Sigmoid colon (tissue), 7 donors: ENCODE results near the gene NISCH. TPM values are rescaled to one million over a fixed set of nuclear protein-coding genes. Genes with fewer than 3 reads are reported as not detected.

Source experiments
- DNase-seq: peaks from one replicate; pipeline ENCODE4 v3.0.0-alpha.2; 2019
- H3K27ac ChIP-seq, 4 donors: fragments of 200-600 bp; sonication (generic); one replicate each; pipeline ENCODE4 v1.5.1; 2016 to 2019; ENCODE audit warnings: mild to moderate bottlenecking in 1 of 4
- H3K27me3 ChIP-seq, 3 donors: fragments of 200-600 bp; sonication (generic); one replicate each; pipeline ENCODE4 v1.5.1; 2019; ENCODE audit warnings: mild to moderate bottlenecking in 1 of 3
- H3K36me3 ChIP-seq, 4 donors: fragments of 200-600 bp; sonication (generic); one replicate each; pipeline ENCODE4 v1.5.1; 2016 to 2019
- H3K4me1 ChIP-seq, 4 donors: fragments of 200-600 bp; sonication (generic); one replicate each; pipeline ENCODE4 v1.5.1; 2017 to 2019
- H3K4me3 ChIP-seq, 4 donors: fragments of 200-600 bp; sonication (generic); one replicate each; pipeline ENCODE4 v1.5.1; 2017 to 2019; ENCODE audit warnings: mild to moderate bottlenecking in 2 of 4, moderate library complexity in 1 of 4
- H3K9me3 ChIP-seq, 4 donors: fragments of 200-600 bp in 3 of 4; sonication (generic) in 3 of 4; one replicate each; pipeline versions ENCODE4 v1.5.1 to v1.6.1; 2013 to 2019
- CTCF ChIP-seq, 4 experiments: fragments of 450-650 bp in 3 of 4; fragments of 200-600 bp in 1 of 4; IDR thresholded peaks; one replicate each; pipeline ENCODE4 v1.5.1; 2016 to 2019; ENCODE audit warnings: antibody characterized with exemption in 4 of 4, mild to moderate bottlenecking in 3 of 4, moderate library complexity in 2 of 4
- EP300 ChIP-seq, 4 donors: sonication (generic); formaldehyde crosslinking; IDR thresholded peaks; one replicate each; pipeline ENCODE4 v1.6.1; 2017; ENCODE audit warnings: antibody characterized with exemption in 4 of 4
- POLR2A ChIP-seq, 2 donors: fragments of 450-650 bp; IDR thresholded peaks; one replicate each; pipeline ENCODE4 v1.6.1; 2016; ENCODE audit warnings: antibody characterized with exemption in 2 of 2, mild to moderate bottlenecking in 2 of 2, moderate library complexity in 2 of 2
- POLR2AphosphoS5 ChIP-seq, 4 donors: sonication (generic); formaldehyde crosslinking; IDR thresholded peaks; one replicate each; pipeline ENCODE4 v1.6.1; 2017; ENCODE audit warnings: antibody characterized with exemption in 4 of 4
- WGBS, 2 donors: extraction: QIAGEN DNeasy Blood & Tissue Kit; methylation state at CpG; one replicate each; pipeline ENCODE4 v1.1.7; 2013; 5-methylcytosine and 5-hydroxymethylcytosine counted together
- intact Hi-C: fragments of 100-400 bp; cut with DNase I; formaldehyde crosslinking; loops from one replicate; pipeline ENCODE4 v1.15.1; 2023
- polyA plus RNA-seq, 3 donors: library from polyadenylated mRNA; stranded (reverse); fragments of 200-250 nt; gene quantifications; one replicate each; pipeline ENCODE4 v1.2.3, GENCODE V29; 2013
- total RNA-seq, 4 donors: library from RNA; depleted of rRNA; stranded (reverse); fragments of >200 nt; gene quantifications; one replicate each; pipeline ENCODE4 v1.1.0, GENCODE V29; 2016
- donor health status: healthy with polysubstance abuse.
- donor health status: Bipolar disorder and iron deficiency.
- donor health status: healthy.

NISCH gene
- total and polyA plus RNA-seq, 7 donors = 14.3 to 113 (median 53.5) TPM

GRCh38 chr3:52434491-52435115 is 20.8 kb upstream of the NISCH start:
- H3K36me3 ChIP-seq = no peaks in the 10 kb centered on the region
- no peaks in the 10 kb centered on the region for H3K4me1 ChIP-seq
- intact Hi-C loops = no loop called here
- TF ChIP-seq CTCF (IDR thresholded peaks at IDR 0.05) (no peak), POLR2AphosphoS5 (IDR thresholded peaks at IDR 0.05) (no peak), EP300 (IDR thresholded peaks at IDR 0.05) (no peak), POLR2A (IDR thresholded peaks at IDR 0.05) (no peak)
- H3K27me3 ChIP-seq = no peaks in the 10 kb centered on the region
- peak; percentile 48 for DNase-seq
- H3K9me3 ChIP-seq = no peaks in the 10 kb centered on the region
- peak overlapping the region in 1 of 4 donors; percentile 20 for H3K27ac ChIP-seq
- H3K4me3 ChIP-seq = no peak overlapping the region
- 93 to 95% methylated on average over 9 of the region's 9 CpGs for WGBS, 2 donors

- Histone ChIP-seq H3K4me1 (no peaks in the 10 kb centered on the region), H3K9me3 (no peaks in the 10 kb centered on the region), H3K4me3 (no peak overlapping the region), H3K36me3 (no peaks in the 10 kb centered on the region), H3K27me3 (no peaks in the 10 kb centered on the region), H3K27ac (peak overlapping the region in 1 of 4 donors; percentile 20)
- intact Hi-C loops = no loop called here
- no peak for TF ChIP-seq CTCF (IDR thresholded peaks at IDR 0.05)
- TF ChIP-seq POLR2A (IDR thresholded peaks at IDR 0.05) = no peak
- no peak for TF ChIP-seq POLR2AphosphoS5 (IDR thresholded peaks at IDR 0.05)
- no peak for TF ChIP-seq EP300 (IDR thresholded peaks at IDR 0.05)
- DNase-seq = peak; percentile 52
- WGBS, 2 donors = 94 to 95% methylated on average over 32 of the region's 32 CpGs
Observed at GRCh38 chr3:52435246-52436101, 19.9 kb upstream of the NISCH start.

GRCh38 chr3:52436500-52437149 is 18.8 kb upstream of the NISCH start:
- no peak overlapping the region for H3K27ac ChIP-seq
- TF ChIP-seq POLR2A (IDR thresholded peaks at IDR 0.05) (no peak), EP300 (IDR thresholded peaks at IDR 0.05) (no peak), CTCF (IDR thresholded peaks at IDR 0.05) (no peak), POLR2AphosphoS5 (IDR thresholded peaks at IDR 0.05) (no peak)
- H3K9me3 ChIP-seq = no peaks in the 10 kb centered on the region
- no peaks in the 10 kb centered on the region for H3K4me1 ChIP-seq
- intact Hi-C loops = no loop called here
- DNase-seq = peak; percentile 45
- 84 to 89% methylated on average over 13 of the region's 13 CpGs for WGBS, 2 donors
- no peaks in the 10 kb centered on the region for H3K36me3 ChIP-seq
- H3K27me3 ChIP-seq = no peaks in the 10 kb centered on the region
- H3K4me3 ChIP-seq = no peak overlapping the region

GRCh38 chr3:52437326-52438103 is 17.9 kb upstream of the NISCH start:
- DNase-seq = no peak
- H3K27ac ChIP-seq = no peak overlapping the region
- TF ChIP-seq POLR2A (IDR thresholded peaks at IDR 0.05) (no peak), CTCF (IDR thresholded peaks at IDR 0.05) (no peak), EP300 (IDR thresholded peaks at IDR 0.05) (no peak), POLR2AphosphoS5 (IDR thresholded peaks at IDR 0.05) (no peak)
- 42 to 85% methylated on average over 15 of the region's 15 CpGs for WGBS, 2 donors
- no peaks in the 10 kb centered on the region for H3K36me3 ChIP-seq
- no peaks in the 10 kb centered on the region for H3K27me3 ChIP-seq
- intact Hi-C loops = no loop called here
- H3K4me1 ChIP-seq = no peaks in the 10 kb centered on the region
- H3K4me3 ChIP-seq = no peak overlapping the region
- no peaks in the 10 kb centered on the region for H3K9me3 ChIP-seq
